Keratinocyte (primary cell): ENCODE data around the gene COASY. TPM values are rescaled to one million over a fixed set of nuclear protein-coding genes. Genes with fewer than 3 reads are reported as not detected.
"Not testable (repeated sequence)": the region's sequence is repeated elsewhere in the genome, so short reads cannot be mapped to it uniquely, and the experiment has no call there.

Experiments
- DNase-seq: peaks from one replicate; pipeline ENCODE4 v3.0.0-alpha.2; 2011; ENCODE audit warnings: low read depth, missing footprints, low spot score
- FAIRE-seq: peaks from 2 replicates; lab custom pipeline; 2011; peaks lifted over from hg19 to GRCh38; lab: Jason Lieb, UNC
- H2AFZ ChIP-seq: 2 replicates; pipeline ENCODE4 v1.6.0; 2012; ENCODE audit warnings: low read length, control low read depth, inconsistent platforms; ENCODE audit not compliant: control insufficient read depth
- H3K27ac ChIP-seq: 2 replicates; pipeline ENCODE4 v1.5.1; 2011; ENCODE audit warnings: low read length; ENCODE audit not compliant: control insufficient read depth, insufficient read depth
- H3K27me3 ChIP-seq: 3 replicates; pipeline ENCODE4 v1.6.0; 2011; ENCODE audit warnings: low read length; ENCODE audit not compliant: control insufficient read depth, insufficient read depth; ENCODE audit errors: extremely low read depth
- H3K36me3 ChIP-seq, 2 experiments: 2 replicates in 1 of 2; 3 replicates in 1 of 2; pipeline ENCODE4 v1.5.1; 2011; ENCODE audit warnings: low read length in 2 of 2, mild to moderate bottlenecking in 1 of 2; ENCODE audit not compliant: control insufficient read depth in 2 of 2, insufficient read depth in 2 of 2; ENCODE audit errors: extremely low read depth in 1 of 2
- H3K4me1 ChIP-seq: 3 replicates; pipeline ENCODE4 v1.5.1; 2011; ENCODE audit warnings: low read length; ENCODE audit not compliant: control insufficient read depth, insufficient read depth; ENCODE audit errors: extremely low read depth
- H3K4me2 ChIP-seq: 3 replicates; pipeline ENCODE4 v1.6.0; 2011; ENCODE audit warnings: low read depth, low read length; ENCODE audit not compliant: control insufficient read depth, insufficient read depth; ENCODE audit errors: extremely low read depth
- H3K4me3 ChIP-seq, 3 experiments: fragments of 200-600 bp in 1 of 3; sonication (generic) in 1 of 3; 2 replicates in 2 of 3; 3 replicates in 1 of 3; pipeline ENCODE4 v1.5.1; 2011 to 2016; ENCODE audit warnings: low read length in 3 of 3, mild to moderate bottlenecking in 3 of 3, control low read depth in 2 of 3, inconsistent platforms in 1 of 3, low read depth in 1 of 3, mixed read lengths in 1 of 3, mixed run types in 1 of 3, moderate library complexity in 1 of 3; ENCODE audit not compliant: control insufficient read depth in 2 of 3, insufficient read depth in 2 of 3; ENCODE audit errors: extremely low read depth in 1 of 3
- H3K79me2 ChIP-seq: 2 replicates; pipeline ENCODE4 v1.6.0; 2012; ENCODE audit warnings: low read length; ENCODE audit not compliant: control insufficient read depth, insufficient read depth
- H3K9ac ChIP-seq: 3 replicates; pipeline ENCODE4 v1.6.0; 2011; ENCODE audit warnings: low read length; ENCODE audit not compliant: control insufficient read depth, insufficient read depth; ENCODE audit errors: extremely low read depth
- H3K9me1 ChIP-seq: 3 replicates; pipeline ENCODE4 v1.6.0; 2011; ENCODE audit warnings: low read length; ENCODE audit not compliant: control insufficient read depth, insufficient read depth; ENCODE audit errors: extremely low read depth
- H3K9me3 ChIP-seq: 2 replicates; pipeline ENCODE4 v1.5.1; 2012; ENCODE audit warnings: low read depth, low read length; ENCODE audit not compliant: control insufficient read depth
- H4K20me1 ChIP-seq: 3 replicates; pipeline ENCODE4 v1.6.0; 2011; ENCODE audit warnings: low read length; ENCODE audit not compliant: control insufficient read depth, insufficient read depth; ENCODE audit errors: extremely low read depth
- EZH2 ChIP-seq: IDR thresholded peaks from one replicate; pipeline ENCODE4 v1.6.1; 2012; ENCODE audit warnings: inconsistent platforms, mild to moderate bottlenecking, low read length, moderate library complexity
- dilution Hi-C: fragments of 300-500 bp; cut with MboI; formaldehyde crosslinking; loops from one replicate; pipeline ENCODE4 v1.7.0; 2020; ENCODE audit warnings: low sequenced_read_pairs; ENCODE audit not compliant: extremely low pct_ligation_motif_present
- polyA plus RNA-seq, 5 experiments: library from polyadenylated mRNA; depleted of rRNA in 3 of 5; stranded (reverse) in 3 of 5; stranded (forward) in 1 of 5; unstranded in 1 of 5; fragments of >200 nt; gene quantifications; 1 replicate in 1 of 5; 2 replicates in 3 of 5; 3 replicates in 1 of 5; pipeline versions ENCODE4 v1.2.1 to v1.2.3, GENCODE V29; 2011 to 2012; ENCODE audit warnings: missing spikeins in 2 of 5, low read depth in 1 of 5, low replicate concordance in 1 of 5
- TF ChIP-seq, protein P1 (sequence below), 3 experiments: IDR thresholded peaks in 1 of 3; conservative IDR thresholded peaks in 1 of 3; optimal IDR thresholded peaks in 1 of 3; 2 replicates in 2 of 3; 3 replicates in 1 of 3; pipeline versions ENCODE3 to v1.5.1; 2011; ENCODE audit warnings: low read length in 3 of 3, mild to moderate bottlenecking in 3 of 3, moderate library complexity in 2 of 3, control low read depth in 1 of 3, inconsistent platforms in 1 of 3; ENCODE audit not compliant: insufficient read depth in 2 of 3; ENCODE audit errors: extremely low read depth in 1 of 3

Gene COASY
- polyA plus RNA-seq, 1 donor (not counting 4 experiments of a cell fraction or from before 2014, with no cell fraction given) = 26.2 TPM

DNA sequence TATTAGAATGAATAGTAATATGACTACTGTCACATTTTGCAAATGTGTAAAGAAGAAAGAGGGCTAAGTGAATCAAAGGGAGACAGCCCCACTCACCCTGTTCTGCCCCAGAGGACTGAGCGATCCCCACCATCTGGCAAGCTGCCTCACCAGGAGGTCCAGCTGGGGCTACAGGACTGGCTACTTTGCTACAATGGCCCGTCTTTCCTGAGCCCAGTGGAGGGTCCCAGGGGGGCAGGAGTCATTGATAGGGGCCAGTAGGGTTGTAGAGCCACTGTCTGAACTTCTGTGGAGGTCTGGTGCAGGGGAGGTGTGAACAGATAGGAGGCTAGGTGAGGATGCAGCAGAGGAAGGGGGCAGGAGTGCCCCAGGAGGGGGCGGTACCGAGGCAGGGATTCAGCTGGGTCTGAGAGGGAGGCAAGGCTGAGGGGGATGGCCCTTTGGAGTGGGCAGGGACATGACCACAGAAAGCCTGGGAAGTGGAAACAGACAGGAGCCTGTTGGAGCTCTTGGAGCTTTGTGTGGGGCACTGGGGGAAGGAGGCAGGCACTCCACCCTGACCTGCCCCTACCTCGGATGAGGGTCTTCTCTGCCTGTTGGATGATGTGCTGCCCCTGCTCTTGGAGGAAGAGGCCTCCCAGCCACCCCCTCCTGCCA lies 5.9 kb upstream of the COASY start:
- not testable (repeated sequence) for H3K4me2 ChIP-seq, H3K4me3 ChIP-seq
- peak; percentile 20 for FAIRE-seq

DNA sequence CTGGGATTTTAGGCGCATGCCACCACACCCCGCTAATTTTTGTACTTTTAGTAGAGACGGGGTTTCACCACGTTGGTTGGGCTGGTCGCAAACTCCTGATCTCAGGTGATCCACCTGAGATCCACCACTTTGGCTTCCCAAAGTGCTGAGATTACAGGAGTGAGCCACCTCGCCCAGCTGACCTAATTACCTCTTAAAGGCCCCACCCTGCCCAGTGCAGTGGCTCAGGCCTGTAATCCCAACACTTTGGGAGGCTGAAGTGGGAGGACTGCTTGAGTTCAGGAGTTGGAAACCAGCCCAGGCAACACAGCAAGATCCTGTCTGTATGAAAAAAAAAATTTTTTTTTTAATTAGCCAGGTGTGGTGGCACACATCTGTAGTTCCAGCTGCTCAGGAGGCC lies 2.9 kb upstream of the COASY start:
- Histone ChIP-seq H3K9ac (no peak overlapping the region), H4K20me1 (no peaks in the 10 kb centered on the region), H3K4me3 (no peak overlapping the region), H3K27ac (no peak overlapping the region), H3K36me3 (peaks cover 0 to 6% of the 10 kb centered on the region in 2 experiments), H2AFZ (no peak overlapping the region), H3K4me2 (no peak overlapping the region), H3K79me2 (peaks cover 27% of the 10 kb centered on the region), H3K4me1 (peaks cover 24% of the 10 kb centered on the region), H3K9me1 (no peaks in the 10 kb centered on the region), H3K27me3 (no peaks in the 10 kb centered on the region), H3K9me3 (no peaks in the 10 kb centered on the region)
- TF ChIP-seq, protein P1, sequence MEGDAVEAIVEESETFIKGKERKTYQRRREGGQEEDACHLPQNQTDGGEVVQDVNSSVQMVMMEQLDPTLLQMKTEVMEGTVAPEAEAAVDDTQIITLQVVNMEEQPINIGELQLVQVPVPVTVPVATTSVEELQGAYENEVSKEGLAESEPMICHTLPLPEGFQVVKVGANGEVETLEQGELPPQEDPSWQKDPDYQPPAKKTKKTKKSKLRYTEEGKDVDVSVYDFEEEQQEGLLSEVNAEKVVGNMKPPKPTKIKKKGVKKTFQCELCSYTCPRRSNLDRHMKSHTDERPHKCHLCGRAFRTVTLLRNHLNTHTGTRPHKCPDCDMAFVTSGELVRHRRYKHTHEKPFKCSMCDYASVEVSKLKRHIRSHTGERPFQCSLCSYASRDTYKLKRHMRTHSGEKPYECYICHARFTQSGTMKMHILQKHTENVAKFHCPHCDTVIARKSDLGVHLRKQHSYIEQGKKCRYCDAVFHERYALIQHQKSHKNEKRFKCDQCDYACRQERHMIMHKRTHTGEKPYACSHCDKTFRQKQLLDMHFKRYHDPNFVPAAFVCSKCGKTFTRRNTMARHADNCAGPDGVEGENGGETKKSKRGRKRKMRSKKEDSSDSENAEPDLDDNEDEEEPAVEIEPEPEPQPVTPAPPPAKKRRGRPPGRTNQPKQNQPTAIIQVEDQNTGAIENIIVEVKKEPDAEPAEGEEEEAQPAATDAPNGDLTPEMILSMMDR (optimal IDR thresholded peaks at IDR 0.05 in 1 of 3, IDR thresholded peaks at IDR 0.05 in 1 of 3, conservative IDR thresholded peaks at IDR 0.05 in 1 of 3; ENCODE audit: extremely low read depth in 1 of 3, insufficient read depth in 2 of 3, low read length in 3 of 3) = no peak
- TF ChIP-seq EZH2 = no peak
- no peak for FAIRE-seq
- dilution Hi-C loops = no loop called here
- DNase-seq = no peak

More for the DNA sequence above, 5.9 kb upstream of the COASY start:
- H3K9ac ChIP-seq, H4K20me1 ChIP-seq, H3K9me3 ChIP-seq, H2AFZ ChIP-seq, H3K27ac ChIP-seq, H3K27me3 ChIP-seq, H3K9me1 ChIP-seq, H3K36me3 ChIP-seq, DNase-seq, dilution Hi-C loops: not testable (repeated sequence)
- Histone ChIP-seq H3K4me1 (peaks cover 18% of the 10 kb centered on the region), H3K79me2 (peaks cover 13% of the 10 kb centered on the region)
- TF ChIP-seq, protein P1 (optimal IDR thresholded peaks at IDR 0.05 in 1 of 3, IDR thresholded peaks at IDR 0.05 in 1 of 3, conservative IDR thresholded peaks at IDR 0.05 in 1 of 3; ENCODE audit: extremely low read depth in 1 of 3, insufficient read depth in 2 of 3, low read length in 3 of 3) = peak in 1 of 3 experiments; percentile 20
